Fibroblast of peridontal ligament (primary cell): ENCODE data around the gene CGREF1.
"Not testable (repeated sequence)": the region's sequence is repeated elsewhere in the genome, so short reads cannot be mapped to it uniquely, and the experiment has no call there.

Experiments
- DNase-seq: peaks from one replicate; pipeline ENCODE4 v3.0.0-alpha.2; 2010; ENCODE audit errors: extremely low read depth

CGREF1 gene

DNA sequence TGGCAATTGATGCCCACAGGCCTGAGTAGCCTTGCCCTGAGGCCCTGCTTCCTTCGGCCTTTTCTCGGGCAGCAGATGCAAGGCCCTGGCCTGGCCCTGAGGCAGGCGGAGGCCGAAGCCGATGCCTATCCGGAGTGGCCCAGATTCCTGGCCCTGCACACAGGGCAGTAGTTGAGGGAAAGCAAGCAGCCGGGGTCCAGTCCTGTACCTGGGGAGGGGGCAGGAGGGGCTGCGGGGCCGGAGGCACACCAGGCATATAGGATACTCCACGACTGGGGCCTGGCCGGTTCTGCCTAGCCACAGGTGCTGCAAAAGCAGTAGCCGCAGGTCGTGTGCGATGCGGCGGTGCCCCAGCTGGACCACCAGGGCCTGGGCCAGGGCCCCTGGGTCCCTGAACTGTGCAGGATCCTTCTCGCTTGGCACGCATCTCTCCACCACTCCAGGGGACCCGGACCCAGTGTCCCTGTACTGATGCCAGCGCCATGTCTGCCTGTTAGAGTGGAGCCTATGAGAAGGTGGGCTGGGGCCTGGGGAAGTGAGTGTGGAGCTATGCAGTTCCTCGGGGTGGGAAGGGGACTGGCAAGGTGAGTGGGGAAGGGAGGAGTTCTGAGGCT, 18.5 kb upstream of the CGREF1 start:
- no peak for DNase-seq

DNA sequence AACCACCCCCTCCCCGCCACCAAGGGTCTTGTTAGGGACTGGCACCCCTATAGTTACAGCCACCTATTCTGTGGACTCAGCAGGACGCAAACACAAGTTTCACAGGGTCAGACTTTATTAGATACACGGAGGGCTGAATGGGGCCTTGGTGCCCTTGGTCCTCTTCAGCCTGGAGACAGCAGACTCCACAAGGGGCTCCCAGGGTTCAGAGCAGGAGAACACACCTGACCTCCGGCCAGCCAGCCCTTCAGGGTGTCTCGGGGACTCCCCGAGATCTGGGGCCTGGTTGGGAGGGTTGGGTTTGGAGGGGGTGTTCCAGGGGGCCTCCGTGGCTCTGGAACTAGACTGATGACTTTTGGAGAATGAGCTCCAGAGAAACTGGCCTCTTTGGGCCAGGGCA, 17.8 kb upstream of the CGREF1 start:
- DNase-seq = no peak

DNA sequence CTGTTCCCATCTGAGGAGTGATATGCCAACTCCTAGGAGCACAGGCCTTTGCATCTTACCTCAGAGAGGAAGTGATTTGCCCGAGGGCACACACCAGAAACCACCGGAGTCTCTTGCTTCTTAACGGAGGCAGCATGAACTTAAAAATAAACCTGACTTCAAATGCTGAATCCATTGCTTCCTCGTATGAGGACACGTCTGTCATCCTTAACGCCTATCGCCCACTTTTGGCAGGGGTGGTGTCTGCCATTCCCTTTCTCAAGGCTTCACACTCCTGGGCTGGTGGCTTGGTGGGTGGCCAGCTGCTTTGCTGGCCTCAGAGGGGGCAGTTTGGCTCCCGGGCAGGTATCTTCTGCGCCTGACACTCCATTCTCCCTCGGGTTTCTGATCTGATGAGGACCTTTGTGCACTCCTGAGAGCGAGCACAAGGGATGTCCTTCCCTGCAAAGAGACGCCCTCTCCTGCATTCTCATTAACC, 16.6 kb upstream of the CGREF1 start:
- DNase-seq = no peak

DNA sequence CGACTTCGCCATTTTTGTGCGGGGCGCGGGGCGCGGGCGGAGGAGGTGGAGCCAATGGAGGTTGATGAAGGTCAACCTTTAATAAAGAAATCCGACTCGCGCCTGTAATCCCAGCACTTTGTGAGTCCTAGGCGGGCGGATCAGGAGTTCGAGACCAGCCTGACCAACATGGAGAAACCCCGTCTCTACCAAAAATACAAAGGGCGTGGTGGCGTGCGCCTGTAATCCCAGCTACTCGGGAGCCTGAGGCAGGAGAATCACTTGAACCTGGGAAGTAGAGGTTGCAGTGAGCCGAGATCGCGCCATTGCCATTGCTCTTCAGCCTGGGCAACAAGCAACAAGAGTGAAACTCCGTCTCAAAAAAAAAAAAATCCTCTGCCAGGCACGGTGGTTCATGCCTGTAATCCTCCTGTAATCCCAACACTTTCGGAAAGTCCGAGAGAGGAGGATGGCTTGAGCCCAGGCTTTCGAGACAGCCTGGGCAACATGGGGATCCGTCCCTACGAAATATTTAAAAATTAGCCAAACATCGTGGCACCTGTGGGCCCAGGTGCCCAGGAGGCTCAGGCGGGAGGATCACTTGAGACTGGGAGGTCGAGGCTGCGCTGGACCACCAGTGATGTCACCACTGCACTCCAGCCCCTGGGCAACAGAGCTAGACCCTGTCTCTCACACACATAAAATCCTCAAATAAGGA, 16.0 kb upstream of the CGREF1 start:
- no peak for DNase-seq

DNA sequence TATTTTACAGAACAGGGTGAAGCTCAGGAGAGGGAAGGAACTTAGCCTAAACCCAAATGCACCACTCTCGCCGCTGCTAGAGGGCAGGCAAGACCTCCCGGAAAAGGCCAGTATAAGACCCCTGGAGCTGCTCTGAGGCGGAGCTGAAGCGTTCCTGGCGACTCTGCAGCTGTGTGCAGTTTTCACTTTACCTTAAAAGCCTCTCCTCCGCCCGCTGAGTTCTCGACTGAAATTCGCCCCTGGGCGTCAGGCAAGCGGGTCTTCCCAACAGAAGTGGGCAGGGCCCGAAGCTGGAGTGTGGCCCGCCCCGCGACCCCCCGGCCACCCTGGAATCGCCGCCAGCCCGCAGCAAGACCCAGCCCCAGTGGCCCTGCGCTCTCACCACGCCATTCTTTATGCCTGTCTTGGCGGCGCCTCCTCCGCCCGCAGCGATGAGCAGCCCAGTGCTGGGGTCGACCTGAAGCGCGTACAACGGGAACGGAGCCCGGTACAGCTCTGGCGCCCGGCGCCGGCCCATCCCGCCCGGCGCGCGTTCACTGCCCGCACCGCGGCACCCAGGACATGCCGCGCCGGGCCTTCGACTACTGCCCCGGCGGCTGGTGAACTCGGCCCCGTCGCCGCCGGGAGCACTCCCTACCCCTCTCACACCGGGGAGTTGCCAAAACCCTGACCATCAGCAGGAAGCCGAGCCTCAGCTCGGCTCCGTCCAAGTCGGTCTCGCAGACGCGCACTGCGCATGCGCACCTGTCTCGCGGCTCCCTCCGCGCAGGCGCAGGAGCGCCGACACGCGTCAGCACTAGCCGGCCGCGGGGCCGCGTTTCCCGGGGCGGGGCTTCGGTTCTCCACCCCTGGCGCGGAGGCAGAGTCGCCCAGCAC, 15.2 kb upstream of the CGREF1 start, which contains the start of gene PREB:
TSS of gene PREB (minus strand) at position 732 of the 876 bp plus-strand sequence. CDS start at position 517, 215 bp downstream.
- peak; percentile 93 for DNase-seq

DNA sequence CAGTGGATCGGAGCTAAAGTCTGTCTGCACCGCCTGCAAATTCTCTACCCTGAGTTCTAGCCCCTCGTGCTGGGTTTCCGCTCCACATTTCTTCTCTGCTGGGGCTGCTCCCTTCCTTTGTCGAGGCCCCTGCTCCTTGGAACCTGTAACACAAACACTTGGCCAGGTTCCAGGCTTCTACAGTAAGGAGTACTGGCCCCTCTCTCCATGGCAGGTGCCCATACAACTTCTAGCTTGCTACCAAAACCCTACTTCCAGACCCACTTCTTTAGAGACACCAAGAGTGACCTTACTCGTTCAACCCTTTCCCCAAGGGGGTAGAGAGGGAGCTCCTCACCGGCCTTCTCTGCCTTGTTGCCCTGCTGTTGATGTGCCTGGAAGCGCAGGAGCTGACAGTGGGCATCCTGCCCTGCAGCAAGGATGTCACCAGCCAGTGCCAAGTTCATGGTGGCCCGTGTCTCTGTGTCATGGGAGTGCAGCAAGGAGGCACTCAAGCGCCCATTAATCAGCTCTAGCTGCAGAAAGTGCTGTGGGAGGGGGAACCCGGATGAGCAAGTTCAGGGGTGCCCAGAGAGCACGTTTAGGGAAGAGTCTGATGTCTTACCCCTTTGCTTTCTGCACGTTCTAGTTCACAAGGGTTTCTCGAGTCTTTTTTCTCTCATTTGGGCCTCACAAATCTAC, 14.4 kb upstream of the CGREF1 start:
- DNase-seq = no peak

DNA sequence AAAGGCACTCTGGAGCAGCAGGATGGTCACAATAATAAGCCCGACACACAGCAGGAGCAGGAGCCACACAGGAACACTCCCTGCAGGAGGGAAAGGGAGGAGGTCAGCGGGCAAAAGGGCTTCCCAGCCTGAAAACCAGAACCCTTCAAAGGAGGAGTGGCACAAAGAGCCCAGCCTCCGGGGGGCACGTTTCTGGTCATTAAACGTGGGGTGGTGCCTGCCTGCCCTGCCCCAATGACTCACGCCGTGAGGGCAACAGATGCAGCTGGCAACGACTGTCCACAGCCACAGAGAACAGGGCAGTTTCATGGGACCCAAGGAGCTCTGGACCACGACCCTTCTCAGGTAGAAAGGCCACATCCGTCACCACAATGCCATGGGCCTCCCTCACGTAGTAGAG, 12.5 kb upstream of the CGREF1 start:
- DNase-seq = no peak

DNA sequence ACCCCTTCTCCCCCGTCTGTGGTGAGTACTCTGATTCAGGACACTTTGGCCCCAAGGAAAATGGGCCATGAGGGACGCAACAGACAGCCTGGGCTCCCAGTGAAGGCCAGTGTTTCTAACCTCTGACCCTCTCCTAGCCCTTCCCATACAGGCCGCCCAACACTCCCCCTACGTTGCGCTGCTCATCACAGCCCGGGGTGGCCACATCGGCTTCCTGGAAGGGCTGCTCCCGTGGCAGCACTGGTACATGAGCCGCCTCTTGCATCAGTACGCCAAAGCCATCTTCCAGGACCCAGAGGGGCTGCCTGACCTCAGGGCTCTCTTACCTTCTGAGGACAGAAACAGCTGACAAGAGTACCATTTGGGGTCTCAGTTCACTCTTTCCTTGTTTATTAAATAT, 11.5 kb upstream of the CGREF1 start:
- DNase-seq = no peak

DNA sequence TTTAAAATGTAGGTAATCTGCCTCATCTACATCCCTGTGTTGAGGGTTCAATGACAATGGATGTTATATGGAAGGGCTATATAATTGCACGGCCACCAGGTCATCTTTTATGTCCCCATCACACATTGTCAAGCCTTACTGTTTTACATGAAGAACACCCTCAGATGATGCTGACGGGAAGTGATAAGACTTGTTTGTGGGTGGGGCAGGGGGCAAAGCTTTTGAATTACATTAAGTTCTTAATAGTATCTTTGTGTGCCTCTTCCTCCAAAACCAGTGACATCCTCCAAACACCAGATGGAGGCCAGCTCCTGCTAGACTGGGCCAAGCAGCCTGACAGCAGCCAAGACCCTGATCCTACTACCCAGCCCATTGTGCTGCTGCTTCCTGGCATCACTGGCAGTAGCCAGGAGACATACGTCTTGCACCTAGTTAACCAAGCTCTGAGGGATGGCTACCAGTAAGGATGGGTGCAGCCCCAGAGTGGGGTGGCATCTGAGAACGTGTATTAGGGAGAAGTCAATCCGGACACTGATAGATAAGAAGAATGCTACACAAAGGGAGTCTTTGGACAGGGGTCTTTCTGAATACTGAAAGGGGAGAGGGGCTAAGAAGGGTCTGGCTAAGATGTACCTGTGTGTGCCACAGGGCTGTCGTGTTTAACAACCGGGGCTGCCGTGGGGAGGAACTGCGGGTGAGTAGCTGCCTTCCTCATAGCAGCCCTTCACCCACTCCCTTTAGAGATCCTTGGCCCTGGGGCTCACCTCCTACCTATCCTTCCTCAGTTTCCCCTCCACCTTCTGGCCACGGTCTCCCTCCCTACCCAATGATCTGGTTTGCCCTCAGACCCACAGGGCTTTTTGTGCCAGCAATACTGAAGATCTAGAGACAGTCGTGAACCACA, 10.0 kb upstream of the CGREF1 start:
- no peak for DNase-seq

DNA sequence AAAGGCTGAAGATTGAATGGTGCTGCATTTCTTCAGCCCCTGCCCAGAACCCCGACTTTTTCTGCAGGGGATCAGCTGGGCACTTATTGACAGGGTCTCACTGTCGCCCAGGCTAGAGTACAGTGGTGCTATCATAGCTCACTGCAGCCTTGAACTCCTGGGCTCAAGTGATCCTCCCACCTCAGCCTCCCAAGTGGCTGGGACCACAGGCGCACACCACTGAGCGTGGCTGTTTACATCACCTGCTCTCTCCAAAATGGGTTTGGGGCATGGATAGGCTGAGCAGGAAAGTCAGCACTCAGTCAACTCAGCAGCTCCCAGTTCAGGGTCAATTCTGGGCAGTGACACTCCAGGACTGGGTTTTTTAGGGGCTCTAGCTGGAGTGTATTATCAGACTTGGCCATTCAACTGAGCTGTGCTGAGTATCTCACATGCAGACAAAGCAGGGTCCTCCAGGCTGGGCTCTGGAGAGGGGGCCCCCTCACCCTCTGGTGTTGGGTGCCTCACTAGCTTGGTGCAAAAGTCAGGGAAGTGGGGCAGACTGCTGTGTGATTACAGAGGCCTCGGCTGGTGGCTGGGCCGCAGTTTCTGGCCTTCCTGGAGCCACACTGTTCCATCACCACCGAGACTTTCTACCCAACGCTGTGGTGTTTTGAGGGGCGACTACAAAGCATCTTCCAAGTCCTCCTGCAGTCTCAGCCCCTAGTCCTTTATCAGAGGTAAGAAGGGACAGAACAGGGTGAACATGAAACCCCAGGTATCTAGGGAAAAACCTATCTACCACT, 9.1 kb upstream of the CGREF1 start:
- no peak for DNase-seq

DNA sequence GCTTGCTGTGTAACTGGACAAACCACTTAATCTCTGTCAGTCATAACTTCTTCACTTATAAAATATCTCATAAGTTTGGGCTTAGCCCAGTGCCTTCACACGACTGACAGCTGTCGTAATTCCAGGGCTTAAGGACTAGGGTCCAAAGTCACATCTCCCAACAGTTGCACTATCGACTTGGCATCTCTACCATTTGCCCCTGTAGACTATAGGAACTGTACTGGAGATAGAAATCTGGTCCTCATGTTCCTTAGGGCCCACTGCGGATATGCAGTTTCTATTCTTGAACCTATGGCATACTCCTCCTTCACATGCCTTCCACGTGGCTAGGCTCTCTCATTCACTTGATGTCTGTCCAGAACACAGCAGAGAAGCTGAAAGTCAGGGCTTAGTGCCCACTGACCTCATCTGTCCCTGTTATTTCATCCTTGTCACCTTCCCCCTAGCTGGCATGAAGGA, 7.4 kb upstream of the CGREF1 start:
- DNase-seq = no peak

DNA sequence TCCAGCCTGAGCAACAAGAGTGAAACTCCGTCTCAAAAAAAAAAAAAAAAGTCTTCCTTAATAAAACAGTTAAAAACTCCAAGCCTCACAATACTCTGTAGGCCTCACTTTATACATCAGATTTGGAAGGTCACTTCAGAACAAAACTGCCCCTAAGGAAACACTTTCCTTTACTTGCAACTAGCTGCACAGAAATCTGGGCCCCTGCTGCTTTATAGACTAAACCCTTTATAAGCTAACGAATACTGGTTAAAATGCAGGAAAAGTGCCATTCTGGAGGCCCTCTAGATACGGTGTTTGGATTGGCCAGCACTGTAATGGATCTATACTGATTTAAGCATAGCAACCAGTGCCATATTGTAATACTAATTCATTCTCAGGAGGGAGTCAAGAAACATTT, 6.2 kb upstream of the CGREF1 start:
- no peak for DNase-seq

DNA sequence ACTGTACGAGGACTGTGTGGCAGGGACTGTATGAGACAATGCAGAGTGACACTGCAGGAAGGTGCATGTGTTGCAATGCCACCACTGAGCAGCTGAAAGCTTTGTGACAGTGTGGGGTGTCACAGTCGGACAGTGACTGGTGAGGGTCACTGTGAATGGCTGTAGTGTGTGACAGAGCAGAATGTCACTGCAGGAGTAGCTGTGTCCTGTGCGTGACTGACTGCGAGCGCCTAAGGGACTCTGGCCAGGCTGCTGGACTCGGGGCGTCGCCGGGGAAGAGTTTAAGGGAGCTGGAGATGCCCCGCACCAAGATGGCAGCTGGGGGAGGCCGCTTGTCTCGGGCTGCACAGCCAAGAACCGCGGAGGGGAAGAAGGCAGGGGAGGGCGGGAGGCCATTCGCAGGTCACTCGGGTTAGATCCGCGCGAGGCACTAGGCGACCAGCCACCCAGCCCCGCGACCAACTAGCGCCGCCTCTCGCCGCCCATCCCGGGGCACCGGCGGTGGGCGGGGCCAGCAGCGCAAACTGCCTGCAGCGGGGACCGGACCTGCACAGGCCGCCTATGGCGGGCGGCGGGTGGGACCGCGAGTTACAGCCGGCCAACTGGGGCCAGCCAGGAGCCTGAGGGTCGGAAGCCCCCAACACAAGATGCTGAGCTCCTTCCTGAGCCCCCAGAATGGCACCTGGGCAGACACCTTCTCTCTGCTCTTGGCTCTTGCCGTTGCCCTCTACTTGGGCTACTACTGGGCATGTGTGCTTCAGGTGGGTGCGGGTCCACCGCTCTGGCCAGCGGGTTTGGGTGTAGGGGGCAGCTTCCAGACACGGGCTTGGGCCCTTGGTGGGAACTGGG, 4.6 kb upstream of the CGREF1 start, which contains the start of gene ABHD1:
TSS of gene ABHD1 (plus strand) at position 514 of the 849 bp plus-strand sequence. CDS start at position 648, 134 bp downstream.
- DNase-seq = peak; percentile 7

DNA sequence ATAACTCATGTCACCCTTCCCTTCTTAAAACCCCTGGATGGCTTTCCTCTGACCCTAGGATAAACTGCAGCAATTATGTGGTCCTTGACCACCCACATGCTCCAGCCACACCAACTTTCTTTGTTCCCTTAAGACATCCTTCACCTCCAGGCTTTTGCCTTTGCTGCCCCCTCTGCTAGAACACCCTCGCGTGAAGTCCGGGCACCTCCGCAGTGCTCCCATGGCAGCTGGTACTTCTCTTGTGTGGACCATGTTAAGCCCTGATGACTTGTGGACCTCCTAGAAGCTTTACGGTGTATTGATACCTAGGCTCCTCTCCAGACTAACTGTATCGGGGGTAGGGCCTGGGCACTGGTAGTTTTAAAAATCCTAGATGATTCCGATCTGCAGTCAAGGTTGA, 3.9 kb upstream of the CGREF1 start:
- DNase-seq = no peak

DNA sequence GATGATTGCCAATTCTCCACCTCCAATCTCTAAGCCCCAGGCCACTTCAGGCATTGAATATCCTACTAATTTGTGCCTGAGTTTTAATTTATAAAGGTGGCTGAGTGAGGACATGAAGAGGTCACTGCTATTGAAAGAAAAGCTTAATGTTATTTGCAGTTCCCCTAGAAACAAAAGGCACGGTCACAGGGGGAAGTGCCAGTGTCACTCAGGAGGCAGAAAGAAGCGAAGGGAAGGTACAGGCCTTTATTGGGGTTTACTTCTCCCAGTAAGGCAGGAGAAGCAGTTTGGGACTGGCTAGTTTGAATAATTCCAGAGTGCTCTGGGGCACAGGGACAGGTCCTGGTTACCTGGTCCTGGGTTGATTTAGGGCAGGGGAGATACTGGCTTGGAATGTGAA, 3.0 kb upstream of the CGREF1 start:
- DNase-seq = no peak

DNA sequence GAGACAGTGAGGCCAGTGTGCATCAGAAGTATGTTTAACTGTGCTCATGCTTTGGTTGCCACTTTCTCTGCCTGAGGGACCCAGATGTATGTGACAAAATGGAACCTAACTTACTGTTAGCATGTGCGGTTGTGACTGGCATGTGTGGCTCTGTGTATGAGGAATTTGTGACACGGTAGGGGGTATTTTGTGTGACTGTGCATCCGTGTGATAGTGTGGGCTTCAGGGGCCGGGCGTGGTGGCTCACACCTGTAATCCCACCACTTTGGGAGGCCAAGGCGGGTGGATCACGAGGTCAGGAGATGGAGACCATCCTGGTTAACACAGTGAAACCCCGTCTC, 372 bp upstream of the CGREF1 start:
- not testable (repeated sequence) for DNase-seq

DNA sequence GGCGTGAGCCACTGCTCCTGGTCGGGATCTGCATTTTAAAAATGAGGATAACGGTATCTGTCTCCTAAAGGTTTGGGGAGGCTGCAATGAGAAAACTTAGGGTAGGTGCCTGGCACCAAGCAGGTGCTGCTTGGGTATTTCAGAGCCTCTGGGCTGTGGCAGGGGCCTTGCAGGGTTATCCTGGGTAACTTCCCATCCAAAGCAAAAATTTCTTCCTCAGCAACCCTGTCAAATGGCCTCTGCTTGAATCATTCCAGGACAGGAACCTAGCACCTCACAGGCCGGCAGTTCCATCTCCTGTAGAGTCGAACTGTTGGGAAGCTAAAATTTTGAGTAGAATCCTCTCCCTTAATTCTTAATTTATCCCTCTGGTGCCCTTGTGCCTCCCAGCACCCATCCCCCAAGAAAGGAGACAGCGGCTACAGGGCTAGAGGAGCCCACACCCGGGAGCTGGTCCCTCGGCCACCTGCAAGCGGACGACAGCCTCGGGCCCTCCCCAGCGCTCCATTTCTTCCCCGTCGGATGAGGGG, 868 bp downstream of the CGREF1 start:
- no peak for DNase-seq

DNA sequence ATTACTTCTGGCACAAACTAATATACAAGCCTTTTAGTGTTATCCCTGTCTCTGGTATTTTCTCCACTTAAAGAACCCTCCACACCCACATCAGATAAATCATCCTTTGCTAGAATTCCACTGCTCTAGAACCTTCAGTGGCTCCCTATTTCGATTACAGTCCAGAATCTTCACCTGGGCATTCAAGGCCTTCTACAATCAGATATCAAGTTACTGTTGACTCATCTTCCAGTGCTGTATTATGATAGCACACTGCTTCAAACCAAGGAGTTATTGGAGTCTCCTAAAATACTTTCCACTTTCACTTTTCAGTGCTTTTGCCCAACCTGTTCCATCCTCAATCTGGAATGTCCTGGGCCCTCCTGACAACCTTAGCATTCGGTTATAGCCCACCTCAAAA, 3.4 kb downstream of the CGREF1 start:
- no peak for DNase-seq
